Smooth muscle cell (in vitro differentiated cells): ENCODE results near the gene PIK3R5. TPM values are rescaled to one million over a fixed set of nuclear protein-coding genes. Genes with fewer than 3 reads are reported as not detected.

ENCODE experiments used
- DNase-seq: peaks from one replicate; lab custom pipeline; 2025; ENCODE audit not compliant: unreplicated experiment; lab: John Stamatoyannopoulos, UW
- H2AFZ ChIP-seq: fragments of 200-600 bp; sonication (generic); 2 replicates; pipeline ENCODE4 v1.6.0; 2016; ENCODE audit warnings: antibody characterized with exemption, low read depth, mild to moderate bottlenecking
- H3F3A ChIP-seq: fragments of 200-600 bp; sonication (generic); 2 replicates; pipeline ENCODE4 v1.6.0; 2017; ENCODE audit warnings: antibody characterized with exemption, low read depth
- H3K27ac ChIP-seq: fragments of 200-600 bp; sonication (generic); 2 replicates; pipeline ENCODE4 v1.5.1; 2016; ENCODE audit warnings: low read depth, mild to moderate bottlenecking
- H3K27me3 ChIP-seq: fragments of 200-600 bp; sonication (generic); 2 replicates; pipeline ENCODE4 v1.6.1; 2016; ENCODE audit warnings: low read depth, mild to moderate bottlenecking
- H3K36me3 ChIP-seq: fragments of 200-600 bp; sonication (generic); 2 replicates; pipeline ENCODE4 v1.5.1; 2016; ENCODE audit warnings: low read depth
- H3K4me1 ChIP-seq: fragments of 200-600 bp; sonication (generic); 2 replicates; pipeline ENCODE4 v1.5.1; 2016; ENCODE audit warnings: low read depth
- H3K4me2 ChIP-seq: fragments of 200-600 bp; sonication (generic); 2 replicates; pipeline ENCODE4 v1.6.0; 2016; ENCODE audit warnings: mild to moderate bottlenecking
- H3K4me3 ChIP-seq: fragments of 200-600 bp; sonication (generic); 2 replicates; pipeline ENCODE4 v1.5.1; 2016; ENCODE audit warnings: mild to moderate bottlenecking
- H3K79me2 ChIP-seq: fragments of 200-600 bp; sonication (generic); 2 replicates; pipeline ENCODE4 v1.6.0; 2016; ENCODE audit warnings: low read depth, mild to moderate bottlenecking
- H3K9ac ChIP-seq: fragments of 200-600 bp; sonication (generic); 2 replicates; pipeline ENCODE4 v1.6.0; 2016; ENCODE audit warnings: low read depth
- H3K9me3 ChIP-seq: fragments of 200-600 bp; sonication (generic); replicated peaks from 2 replicates; pipeline ENCODE4 v1.5.1; 2016; ENCODE audit warnings: low read depth
- H4K20me1 ChIP-seq: fragments of 200-600 bp; sonication (generic); 2 replicates; pipeline ENCODE4 v1.6.0; 2016; ENCODE audit warnings: low read depth
- WGBS: methylation state at CpG from one replicate; pipeline ENCODE4 v1.1.7; 2016; ENCODE audit warnings: low lambda C conversion rate; 5-methylcytosine and 5-hydroxymethylcytosine counted together
- polyA plus RNA-seq: library from polyadenylated mRNA; unstranded; fragments of >200 nt; fragmentation: Nextera tagmentation; extraction: Ambion mirVana; gene quantifications from 2 replicates; pipeline ENCODE4 v1.2.1, GENCODE V29; 2016
- total RNA-seq: library from RNA; depleted of rRNA; stranded (reverse); fragments of >200 nt; gene quantifications from 2 replicates; pipeline ENCODE4 v1.2.3, GENCODE V29; 2014
- TF ChIP-seq, protein P1 (sequence below): fragments of 200-600 bp; sonication (generic); IDR thresholded peaks from 2 replicates; pipeline ENCODE4 v1.5.1; 2017; ENCODE audit warnings: borderline replicate concordance, mild to moderate bottlenecking, antibody characterized with exemption; ENCODE audit not compliant: insufficient read depth, poor library complexity, severe bottlenecking

The PIK3R5 gene
- total and polyA plus RNA-seq, 2 experiments from 2014 or later, result not detected

DNA sequence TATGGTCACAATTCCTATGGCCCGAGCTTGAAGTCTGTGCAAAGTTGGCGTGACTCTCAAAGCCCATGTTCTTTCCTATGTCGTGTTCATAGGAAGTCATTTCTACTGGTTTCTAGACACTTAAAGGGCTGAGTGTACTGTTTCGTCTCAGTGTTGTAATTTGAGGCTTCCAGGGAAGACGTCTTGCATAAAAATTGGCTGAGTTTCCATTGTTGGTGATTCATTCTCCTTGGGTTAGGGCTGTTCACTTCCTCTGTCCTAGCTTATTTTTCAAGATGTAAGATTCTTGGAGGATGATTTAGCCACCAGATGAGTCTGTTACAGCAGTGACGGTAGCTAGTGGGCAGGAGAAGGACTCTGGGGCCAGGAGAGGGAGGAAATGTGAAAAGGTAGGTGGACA, 43.1 kb downstream of the PIK3R5 start:
- no peak overlapping the region for H3K4me2 ChIP-seq
- WGBS, result 50% methylated on average over 6 of the region's 6 CpGs
- H3K4me3 ChIP-seq, result no peak overlapping the region
- no peaks in the 10 kb centered on the region for H3K9me3 ChIP-seq
- no peaks in the 10 kb centered on the region for H3K27me3 ChIP-seq
- no peaks in the 10 kb centered on the region for H3K79me2 ChIP-seq
- no peak for DNase-seq
- no peak overlapping the region for H2AFZ ChIP-seq
- TF ChIP-seq, protein P1, sequence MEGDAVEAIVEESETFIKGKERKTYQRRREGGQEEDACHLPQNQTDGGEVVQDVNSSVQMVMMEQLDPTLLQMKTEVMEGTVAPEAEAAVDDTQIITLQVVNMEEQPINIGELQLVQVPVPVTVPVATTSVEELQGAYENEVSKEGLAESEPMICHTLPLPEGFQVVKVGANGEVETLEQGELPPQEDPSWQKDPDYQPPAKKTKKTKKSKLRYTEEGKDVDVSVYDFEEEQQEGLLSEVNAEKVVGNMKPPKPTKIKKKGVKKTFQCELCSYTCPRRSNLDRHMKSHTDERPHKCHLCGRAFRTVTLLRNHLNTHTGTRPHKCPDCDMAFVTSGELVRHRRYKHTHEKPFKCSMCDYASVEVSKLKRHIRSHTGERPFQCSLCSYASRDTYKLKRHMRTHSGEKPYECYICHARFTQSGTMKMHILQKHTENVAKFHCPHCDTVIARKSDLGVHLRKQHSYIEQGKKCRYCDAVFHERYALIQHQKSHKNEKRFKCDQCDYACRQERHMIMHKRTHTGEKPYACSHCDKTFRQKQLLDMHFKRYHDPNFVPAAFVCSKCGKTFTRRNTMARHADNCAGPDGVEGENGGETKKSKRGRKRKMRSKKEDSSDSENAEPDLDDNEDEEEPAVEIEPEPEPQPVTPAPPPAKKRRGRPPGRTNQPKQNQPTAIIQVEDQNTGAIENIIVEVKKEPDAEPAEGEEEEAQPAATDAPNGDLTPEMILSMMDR, result no peak
- H3K36me3 ChIP-seq, result no peaks in the 10 kb centered on the region
- H3K9ac ChIP-seq, result no peak overlapping the region
- no peaks in the 10 kb centered on the region for H4K20me1 ChIP-seq
- H3K27ac ChIP-seq, result peak overlapping the region; percentile 57
- no peaks in the 10 kb centered on the region for H3F3A ChIP-seq
- H3K4me1 ChIP-seq, result no peaks in the 10 kb centered on the region

DNA sequence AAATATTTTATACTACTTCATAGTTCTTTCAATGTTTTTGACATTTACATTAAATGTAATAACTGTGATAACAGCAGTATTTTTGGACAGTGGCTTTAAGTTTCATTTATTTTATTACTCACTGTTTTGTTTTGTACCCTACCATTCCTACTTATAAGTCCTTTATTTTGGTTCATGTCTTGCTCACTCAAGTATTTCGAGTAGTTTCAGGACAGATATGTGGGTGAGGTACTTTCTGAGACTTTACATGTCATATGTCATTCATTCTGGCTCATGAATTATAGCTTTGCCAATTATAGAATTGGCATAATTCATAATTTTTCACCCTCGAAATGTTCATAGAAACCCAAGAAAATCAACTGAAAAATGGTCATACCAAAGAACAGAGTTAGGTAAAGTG, 44.4 kb downstream of the PIK3R5 start:
- no peaks in the 10 kb centered on the region for H3K79me2 ChIP-seq
- no peak overlapping the region for H3K4me2 ChIP-seq
- H3K9me3 ChIP-seq, result no peaks in the 10 kb centered on the region
- H3K4me1 ChIP-seq, result no peaks in the 10 kb centered on the region
- no peaks in the 10 kb centered on the region for H3K27me3 ChIP-seq
- no peak overlapping the region for H3K9ac ChIP-seq
- no peak overlapping the region for H3K27ac ChIP-seq
- no peak overlapping the region for H3K4me3 ChIP-seq
- TF ChIP-seq, protein P1, result no peak
- H4K20me1 ChIP-seq, result no peaks in the 10 kb centered on the region
- WGBS, result 58% methylated on average over 2 of the region's 2 CpGs
- H3K36me3 ChIP-seq, result no peaks in the 10 kb centered on the region
- no peaks in the 10 kb centered on the region for H3F3A ChIP-seq
- DNase-seq, result no peak
- no peak overlapping the region for H2AFZ ChIP-seq

DNA sequence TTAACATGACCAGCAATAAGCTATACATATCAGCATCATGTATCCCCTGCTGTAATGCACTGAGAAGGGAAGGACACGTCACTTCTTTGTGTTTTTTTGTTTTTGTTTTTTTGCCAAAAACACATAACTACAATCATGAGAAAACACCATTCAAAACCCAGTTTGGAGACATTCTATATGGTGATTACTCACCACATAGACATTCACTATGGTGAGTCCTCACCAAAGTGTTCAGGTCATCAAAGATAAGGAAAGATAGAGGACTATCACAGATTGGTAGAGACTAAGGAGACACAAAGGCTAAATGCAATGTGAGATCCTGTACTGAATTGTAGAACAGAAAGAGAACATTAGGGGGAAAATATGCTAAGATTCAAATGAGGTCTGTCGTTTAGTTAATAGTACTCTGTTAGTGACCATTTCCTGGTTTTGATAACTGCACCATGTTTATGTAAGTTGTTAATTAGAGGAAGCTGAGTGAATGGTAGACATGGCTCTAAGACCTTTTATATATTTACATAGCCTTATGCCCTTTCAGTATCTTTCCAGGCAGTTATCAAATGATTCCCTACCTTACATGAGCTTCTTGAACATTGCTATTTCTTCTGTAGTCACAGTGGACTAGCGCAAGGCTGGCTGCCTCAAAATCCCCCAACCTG, 46.6 kb downstream of the PIK3R5 start:
- H3F3A ChIP-seq, result no peaks in the 10 kb centered on the region
- H3K36me3 ChIP-seq, result no peaks in the 10 kb centered on the region
- WGBS, result 75% methylated on average over 3 of the region's 3 CpGs
- H4K20me1 ChIP-seq, result no peaks in the 10 kb centered on the region
- H2AFZ ChIP-seq, result no peak overlapping the region
- H3K4me1 ChIP-seq, result no peaks in the 10 kb centered on the region
- no peak overlapping the region for H3K27ac ChIP-seq
- no peak for DNase-seq
- no peaks in the 10 kb centered on the region for H3K79me2 ChIP-seq
- H3K4me3 ChIP-seq, result no peak overlapping the region
- no peak overlapping the region for H3K9ac ChIP-seq
- TF ChIP-seq, protein P1, result no peak
- H3K27me3 ChIP-seq, result no peaks in the 10 kb centered on the region
- no peaks in the 10 kb centered on the region for H3K9me3 ChIP-seq
- H3K4me2 ChIP-seq, result no peak overlapping the region

DNA sequence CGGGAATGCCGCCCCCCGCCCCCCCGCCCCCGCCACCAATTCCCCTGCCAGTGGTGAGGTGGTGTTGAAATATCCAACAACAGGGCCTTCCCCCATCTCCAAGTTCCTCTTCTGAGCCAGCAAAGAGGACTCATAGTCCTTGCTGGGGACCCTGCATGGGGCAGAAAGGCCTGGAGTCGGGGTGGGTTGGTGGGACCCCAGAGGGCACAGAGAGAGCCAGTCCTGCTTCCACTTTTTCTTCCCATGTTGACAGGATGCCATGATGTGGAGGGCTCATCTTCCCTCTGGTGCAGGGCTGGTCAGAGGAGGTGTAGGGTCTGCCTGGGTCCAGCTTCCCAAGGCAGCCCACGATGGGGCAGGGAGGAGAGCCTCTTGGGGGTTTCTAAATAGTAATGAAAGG, 49.0 kb downstream of the PIK3R5 start:
- H3K9ac ChIP-seq, result no peak overlapping the region
- 88% methylated on average over 7 of the region's 7 CpGs for WGBS
- H4K20me1 ChIP-seq, result no peaks in the 10 kb centered on the region
- H3K79me2 ChIP-seq, result no peaks in the 10 kb centered on the region
- H3K27me3 ChIP-seq, result no peaks in the 10 kb centered on the region
- H2AFZ ChIP-seq, result no peak overlapping the region
- H3K4me1 ChIP-seq, result no peaks in the 10 kb centered on the region
- no peak overlapping the region for H3K27ac ChIP-seq
- H3K9me3 ChIP-seq, result no peaks in the 10 kb centered on the region
- TF ChIP-seq, protein P1, result no peak
- H3K36me3 ChIP-seq, result no peaks in the 10 kb centered on the region
- DNase-seq, result no peak
- H3K4me3 ChIP-seq, result no peak overlapping the region
- H3K4me2 ChIP-seq, result no peak overlapping the region
- no peaks in the 10 kb centered on the region for H3F3A ChIP-seq
